WTC11 (cell line): Measurements from ENCODE around the gene FXYD3.

Experiments
- EMX1 ChIP-seq: fragments of 250-450 bp; sonication (Bioruptor Pico); IDR thresholded peaks from 2 replicates; pipeline ENCODE4 v1.8.0; 2021; ENCODE audit warnings: mild to moderate bottlenecking
- GABPB1 ChIP-seq: sonication (generic); formaldehyde crosslinking; IDR thresholded peaks from 2 replicates; pipeline ENCODE4 v1.8.1; 2023; ENCODE audit warnings: mild to moderate bottlenecking, missing genetic modification reagents
- NFE2L1 ChIP-seq: sonication (generic); formaldehyde crosslinking; IDR thresholded peaks from 2 replicates; pipeline ENCODE4 v1.8.1; 2023; ENCODE audit warnings: missing genetic modification reagents
- SP1 ChIP-seq: sonication (generic); formaldehyde crosslinking; conservative IDR thresholded peaks from 2 replicates; pipeline ENCODE4 v1.8.1; 2022; ENCODE audit warnings: missing genetic modification reagents
- TEAD1 ChIP-seq: sonication (generic); formaldehyde crosslinking; IDR thresholded peaks from 2 replicates; pipeline ENCODE4 v1.8.0; 2022; ENCODE audit warnings: mild to moderate bottlenecking, missing genetic modification reagents
- TF ChIP-seq, protein P1 (sequence below): fragments of 200-600 bp; IDR thresholded peaks from 2 replicates; pipeline ENCODE4 v1.8.0; 2022; ENCODE audit warnings: antibody characterized with exemption
- TF ChIP-seq, protein P2 (sequence below): sonication (generic); formaldehyde crosslinking; IDR thresholded peaks from 2 replicates; pipeline ENCODE4 v1.8.0; 2022; ENCODE audit warnings: missing genetic modification reagents
- TF ChIP-seq, protein P3 (sequence below): fragments of 250-450 bp; sonication (Bioruptor Pico); IDR thresholded peaks from 2 replicates; pipeline ENCODE4 v1.8.0; 2021; ENCODE audit warnings: mild to moderate bottlenecking
- TF ChIP-seq, protein P4 (sequence below): sonication (generic); formaldehyde crosslinking; IDR thresholded peaks from 2 replicates; pipeline ENCODE4 v1.8.1; 2023; ENCODE audit warnings: mild to moderate bottlenecking, missing genetic modification reagents, borderline replicate concordance
- TF ChIP-seq, protein P5 (sequence below): sonication (generic); formaldehyde crosslinking; IDR thresholded peaks from 2 replicates; pipeline ENCODE4 v1.8.1; 2023; ENCODE audit warnings: mild to moderate bottlenecking, missing genetic modification reagents, moderate library complexity
- TF ChIP-seq, protein P6 (sequence below): sonication (generic); formaldehyde crosslinking; conservative IDR thresholded peaks from 2 replicates; pipeline ENCODE4 v1.8.1; 2023; ENCODE audit warnings: mild to moderate bottlenecking, low read depth, missing genetic modification reagents, moderate library complexity

DNA sequence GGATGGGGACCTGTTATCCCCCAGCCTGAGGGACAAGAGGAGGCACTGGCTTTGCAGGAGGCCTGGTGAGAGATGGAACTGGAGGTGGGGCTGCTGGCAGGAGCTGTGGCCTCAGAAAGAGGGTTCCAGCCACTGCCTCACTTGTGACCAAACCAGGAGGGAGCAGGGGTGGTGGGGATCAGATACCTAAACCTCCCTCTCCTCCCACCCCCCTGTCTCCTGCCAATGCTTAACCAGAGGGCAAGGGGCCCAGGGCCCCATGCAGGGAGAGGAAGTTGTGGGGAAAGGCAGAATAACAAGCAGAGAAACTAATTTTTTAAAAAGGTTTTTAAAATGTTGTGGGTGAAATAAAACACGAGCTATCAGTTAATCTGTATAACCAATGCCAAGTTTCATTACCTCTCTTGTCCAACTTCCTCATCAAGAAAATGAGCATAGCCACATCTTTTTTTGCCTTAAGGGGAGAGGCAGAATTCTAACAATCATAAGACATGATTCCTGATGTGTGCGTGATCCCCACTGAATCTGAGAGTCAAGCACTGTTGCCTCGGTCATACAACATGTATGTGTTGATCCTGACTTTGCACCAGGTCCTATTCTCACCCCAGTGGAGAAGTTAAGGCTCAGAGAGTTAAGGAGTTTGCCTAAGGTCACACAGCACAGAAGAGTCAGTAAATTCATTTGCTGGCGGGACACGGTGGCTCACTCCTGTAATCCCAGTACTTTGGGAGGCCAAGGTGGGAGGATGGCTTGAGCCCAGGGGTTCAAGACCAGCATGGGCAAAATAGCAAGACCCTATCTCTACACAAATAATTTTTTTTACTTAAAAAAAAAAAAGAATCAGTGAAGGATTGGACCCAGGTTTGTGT lies 51.9 kb downstream of the FXYD3 start:
- TF ChIP-seq, protein P1, sequence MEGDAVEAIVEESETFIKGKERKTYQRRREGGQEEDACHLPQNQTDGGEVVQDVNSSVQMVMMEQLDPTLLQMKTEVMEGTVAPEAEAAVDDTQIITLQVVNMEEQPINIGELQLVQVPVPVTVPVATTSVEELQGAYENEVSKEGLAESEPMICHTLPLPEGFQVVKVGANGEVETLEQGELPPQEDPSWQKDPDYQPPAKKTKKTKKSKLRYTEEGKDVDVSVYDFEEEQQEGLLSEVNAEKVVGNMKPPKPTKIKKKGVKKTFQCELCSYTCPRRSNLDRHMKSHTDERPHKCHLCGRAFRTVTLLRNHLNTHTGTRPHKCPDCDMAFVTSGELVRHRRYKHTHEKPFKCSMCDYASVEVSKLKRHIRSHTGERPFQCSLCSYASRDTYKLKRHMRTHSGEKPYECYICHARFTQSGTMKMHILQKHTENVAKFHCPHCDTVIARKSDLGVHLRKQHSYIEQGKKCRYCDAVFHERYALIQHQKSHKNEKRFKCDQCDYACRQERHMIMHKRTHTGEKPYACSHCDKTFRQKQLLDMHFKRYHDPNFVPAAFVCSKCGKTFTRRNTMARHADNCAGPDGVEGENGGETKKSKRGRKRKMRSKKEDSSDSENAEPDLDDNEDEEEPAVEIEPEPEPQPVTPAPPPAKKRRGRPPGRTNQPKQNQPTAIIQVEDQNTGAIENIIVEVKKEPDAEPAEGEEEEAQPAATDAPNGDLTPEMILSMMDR = no peak
- TF ChIP-seq SP1 (no peak), TEAD1 (no peak), EMX1 (CRISPR knock-in tag) (no peak), NFE2L1 (CRISPR knock-in tag) (no peak), GABPB1 (no peak)
- TF ChIP-seq, protein P2, sequence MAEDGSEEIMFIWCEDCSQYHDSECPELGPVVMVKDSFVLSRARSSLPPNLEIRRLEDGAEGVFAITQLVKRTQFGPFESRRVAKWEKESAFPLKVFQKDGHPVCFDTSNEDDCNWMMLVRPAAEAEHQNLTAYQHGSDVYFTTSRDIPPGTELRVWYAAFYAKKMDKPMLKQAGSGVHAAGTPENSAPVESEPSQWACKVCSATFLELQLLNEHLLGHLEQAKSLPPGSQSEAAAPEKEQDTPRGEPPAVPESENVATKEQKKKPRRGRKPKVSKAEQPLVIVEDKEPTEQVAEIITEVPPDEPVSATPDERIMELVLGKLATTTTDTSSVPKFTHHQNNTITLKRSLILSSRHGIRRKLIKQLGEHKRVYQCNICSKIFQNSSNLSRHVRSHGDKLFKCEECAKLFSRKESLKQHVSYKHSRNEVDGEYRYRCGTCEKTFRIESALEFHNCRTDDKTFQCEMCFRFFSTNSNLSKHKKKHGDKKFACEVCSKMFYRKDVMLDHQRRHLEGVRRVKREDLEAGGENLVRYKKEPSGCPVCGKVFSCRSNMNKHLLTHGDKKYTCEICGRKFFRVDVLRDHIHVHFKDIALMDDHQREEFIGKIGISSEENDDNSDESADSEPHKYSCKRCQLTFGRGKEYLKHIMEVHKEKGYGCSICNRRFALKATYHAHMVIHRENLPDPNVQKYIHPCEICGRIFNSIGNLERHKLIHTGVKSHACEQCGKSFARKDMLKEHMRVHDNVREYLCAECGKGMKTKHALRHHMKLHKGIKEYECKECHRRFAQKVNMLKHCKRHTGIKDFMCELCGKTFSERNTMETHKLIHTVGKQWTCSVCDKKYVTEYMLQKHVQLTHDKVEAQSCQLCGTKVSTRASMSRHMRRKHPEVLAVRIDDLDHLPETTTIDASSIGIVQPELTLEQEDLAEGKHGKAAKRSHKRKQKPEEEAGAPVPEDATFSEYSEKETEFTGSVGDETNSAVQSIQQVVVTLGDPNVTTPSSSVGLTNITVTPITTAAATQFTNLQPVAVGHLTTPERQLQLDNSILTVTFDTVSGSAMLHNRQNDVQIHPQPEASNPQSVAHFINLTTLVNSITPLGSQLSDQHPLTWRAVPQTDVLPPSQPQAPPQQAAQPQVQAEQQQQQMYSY (CRISPR knock-in tag) = no peak
- TF ChIP-seq, protein P3, sequence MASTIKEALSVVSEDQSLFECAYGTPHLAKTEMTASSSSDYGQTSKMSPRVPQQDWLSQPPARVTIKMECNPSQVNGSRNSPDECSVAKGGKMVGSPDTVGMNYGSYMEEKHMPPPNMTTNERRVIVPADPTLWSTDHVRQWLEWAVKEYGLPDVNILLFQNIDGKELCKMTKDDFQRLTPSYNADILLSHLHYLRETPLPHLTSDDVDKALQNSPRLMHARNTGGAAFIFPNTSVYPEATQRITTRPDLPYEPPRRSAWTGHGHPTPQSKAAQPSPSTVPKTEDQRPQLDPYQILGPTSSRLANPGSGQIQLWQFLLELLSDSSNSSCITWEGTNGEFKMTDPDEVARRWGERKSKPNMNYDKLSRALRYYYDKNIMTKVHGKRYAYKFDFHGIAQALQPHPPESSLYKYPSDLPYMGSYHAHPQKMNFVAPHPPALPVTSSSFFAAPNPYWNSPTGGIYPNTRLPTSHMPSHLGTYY (CRISPR knock-in tag) = no peak
- TF ChIP-seq, protein P4, sequence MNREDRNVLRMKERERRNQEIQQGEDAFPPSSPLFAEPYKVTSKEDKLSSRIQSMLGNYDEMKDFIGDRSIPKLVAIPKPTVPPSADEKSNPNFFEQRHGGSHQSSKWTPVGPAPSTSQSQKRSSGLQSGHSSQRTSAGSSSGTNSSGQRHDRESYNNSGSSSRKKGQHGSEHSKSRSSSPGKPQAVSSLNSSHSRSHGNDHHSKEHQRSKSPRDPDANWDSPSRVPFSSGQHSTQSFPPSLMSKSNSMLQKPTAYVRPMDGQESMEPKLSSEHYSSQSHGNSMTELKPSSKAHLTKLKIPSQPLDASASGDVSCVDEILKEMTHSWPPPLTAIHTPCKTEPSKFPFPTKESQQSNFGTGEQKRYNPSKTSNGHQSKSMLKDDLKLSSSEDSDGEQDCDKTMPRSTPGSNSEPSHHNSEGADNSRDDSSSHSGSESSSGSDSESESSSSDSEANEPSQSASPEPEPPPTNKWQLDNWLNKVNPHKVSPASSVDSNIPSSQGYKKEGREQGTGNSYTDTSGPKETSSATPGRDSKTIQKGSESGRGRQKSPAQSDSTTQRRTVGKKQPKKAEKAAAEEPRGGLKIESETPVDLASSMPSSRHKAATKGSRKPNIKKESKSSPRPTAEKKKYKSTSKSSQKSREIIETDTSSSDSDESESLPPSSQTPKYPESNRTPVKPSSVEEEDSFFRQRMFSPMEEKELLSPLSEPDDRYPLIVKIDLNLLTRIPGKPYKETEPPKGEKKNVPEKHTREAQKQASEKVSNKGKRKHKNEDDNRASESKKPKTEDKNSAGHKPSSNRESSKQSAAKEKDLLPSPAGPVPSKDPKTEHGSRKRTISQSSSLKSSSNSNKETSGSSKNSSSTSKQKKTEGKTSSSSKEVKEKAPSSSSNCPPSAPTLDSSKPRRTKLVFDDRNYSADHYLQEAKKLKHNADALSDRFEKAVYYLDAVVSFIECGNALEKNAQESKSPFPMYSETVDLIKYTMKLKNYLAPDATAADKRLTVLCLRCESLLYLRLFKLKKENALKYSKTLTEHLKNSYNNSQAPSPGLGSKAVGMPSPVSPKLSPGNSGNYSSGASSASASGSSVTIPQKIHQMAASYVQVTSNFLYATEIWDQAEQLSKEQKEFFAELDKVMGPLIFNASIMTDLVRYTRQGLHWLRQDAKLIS (CRISPR knock-in tag) = no peak
- TF ChIP-seq, protein P5, sequence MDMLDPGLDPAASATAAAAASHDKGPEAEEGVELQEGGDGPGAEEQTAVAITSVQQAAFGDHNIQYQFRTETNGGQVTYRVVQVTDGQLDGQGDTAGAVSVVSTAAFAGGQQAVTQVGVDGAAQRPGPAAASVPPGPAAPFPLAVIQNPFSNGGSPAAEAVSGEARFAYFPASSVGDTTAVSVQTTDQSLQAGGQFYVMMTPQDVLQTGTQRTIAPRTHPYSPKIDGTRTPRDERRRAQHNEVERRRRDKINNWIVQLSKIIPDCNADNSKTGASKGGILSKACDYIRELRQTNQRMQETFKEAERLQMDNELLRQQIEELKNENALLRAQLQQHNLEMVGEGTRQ (CRISPR knock-in tag) = no peak
- TF ChIP-seq, protein P6, sequence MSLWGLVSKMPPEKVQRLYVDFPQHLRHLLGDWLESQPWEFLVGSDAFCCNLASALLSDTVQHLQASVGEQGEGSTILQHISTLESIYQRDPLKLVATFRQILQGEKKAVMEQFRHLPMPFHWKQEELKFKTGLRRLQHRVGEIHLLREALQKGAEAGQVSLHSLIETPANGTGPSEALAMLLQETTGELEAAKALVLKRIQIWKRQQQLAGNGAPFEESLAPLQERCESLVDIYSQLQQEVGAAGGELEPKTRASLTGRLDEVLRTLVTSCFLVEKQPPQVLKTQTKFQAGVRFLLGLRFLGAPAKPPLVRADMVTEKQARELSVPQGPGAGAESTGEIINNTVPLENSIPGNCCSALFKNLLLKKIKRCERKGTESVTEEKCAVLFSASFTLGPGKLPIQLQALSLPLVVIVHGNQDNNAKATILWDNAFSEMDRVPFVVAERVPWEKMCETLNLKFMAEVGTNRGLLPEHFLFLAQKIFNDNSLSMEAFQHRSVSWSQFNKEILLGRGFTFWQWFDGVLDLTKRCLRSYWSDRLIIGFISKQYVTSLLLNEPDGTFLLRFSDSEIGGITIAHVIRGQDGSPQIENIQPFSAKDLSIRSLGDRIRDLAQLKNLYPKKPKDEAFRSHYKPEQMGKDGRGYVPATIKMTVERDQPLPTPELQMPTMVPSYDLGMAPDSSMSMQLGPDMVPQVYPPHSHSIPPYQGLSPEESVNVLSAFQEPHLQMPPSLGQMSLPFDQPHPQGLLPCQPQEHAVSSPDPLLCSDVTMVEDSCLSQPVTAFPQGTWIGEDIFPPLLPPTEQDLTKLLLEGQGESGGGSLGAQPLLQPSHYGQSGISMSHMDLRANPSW (CRISPR knock-in tag) = no peak
